NCI-H345 (cell line): ENCODE measurements around the gene KRABD2.
"Not testable (repeated sequence)": the region's sequence is repeated elsewhere in the genome, so short reads cannot be mapped to it uniquely, and the experiment has no call there.

ENCODE experiments used
- DNase-seq: peaks from one replicate; lab custom pipeline; 2025; lab: John Stamatoyannopoulos, UW

Gene KRABD2

DNA sequence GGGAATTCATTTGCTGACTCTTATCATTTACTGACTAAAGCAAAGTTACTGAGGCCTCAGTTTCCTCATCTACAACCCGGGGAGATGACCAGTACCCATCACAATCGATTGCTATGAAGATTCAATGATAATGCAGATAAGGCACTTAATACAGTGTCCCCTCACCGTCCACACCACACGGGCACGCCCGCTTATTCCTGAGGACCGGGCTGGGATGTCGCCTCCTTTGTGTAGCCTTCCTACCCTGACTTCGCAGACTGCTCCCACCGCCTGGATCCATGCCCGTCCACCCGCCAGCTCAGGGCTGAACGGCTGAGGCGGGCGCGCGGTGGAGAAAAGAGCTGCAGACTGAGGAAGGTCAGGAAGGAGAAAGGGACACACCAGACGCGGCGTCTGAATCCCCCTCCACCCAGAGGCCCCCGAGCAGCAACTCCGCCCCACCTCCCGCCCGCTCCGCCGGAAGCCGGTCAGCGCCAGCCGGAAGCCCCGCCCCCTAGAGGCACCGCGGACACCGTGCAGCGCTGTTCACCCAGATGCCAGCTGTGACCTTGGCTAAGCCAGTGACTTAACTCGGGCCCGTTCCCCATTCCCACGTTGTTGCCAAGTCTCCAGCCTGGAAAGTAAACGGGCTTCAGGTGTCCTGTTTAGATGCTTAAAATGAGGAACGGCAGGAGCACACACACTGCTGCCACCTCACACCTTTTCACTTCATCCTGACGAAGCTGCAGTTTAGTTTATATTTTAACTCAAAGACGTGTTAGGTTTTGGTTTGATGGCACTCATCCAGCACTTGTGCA lies at the start of gene KRABD2:
Gene KRABD2, minus strand, starts transcription at position 434 of the 797 bp plus-strand sequence.
- DNase-seq = peak; percentile 86

DNA sequence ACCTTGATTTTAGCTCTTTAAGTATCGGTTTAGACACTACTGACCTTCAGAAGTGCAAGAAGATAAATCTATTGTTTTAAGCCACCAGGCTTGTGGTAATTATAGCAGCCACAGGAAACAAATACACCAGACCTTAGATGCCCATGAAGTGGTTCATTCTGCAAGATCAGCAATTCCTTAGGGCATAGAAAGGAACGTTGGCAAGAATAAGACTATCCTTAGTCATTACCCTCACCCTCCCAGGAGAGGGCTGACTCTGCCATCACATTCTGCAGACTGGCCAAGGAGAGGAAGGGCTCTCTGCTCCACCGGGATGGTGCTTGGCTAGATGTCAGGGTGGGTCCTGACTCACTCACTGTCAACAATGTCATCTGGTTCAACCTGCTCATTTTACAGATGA lies 45.1 kb upstream of the KRABD2 start:
- no peak for DNase-seq

DNA sequence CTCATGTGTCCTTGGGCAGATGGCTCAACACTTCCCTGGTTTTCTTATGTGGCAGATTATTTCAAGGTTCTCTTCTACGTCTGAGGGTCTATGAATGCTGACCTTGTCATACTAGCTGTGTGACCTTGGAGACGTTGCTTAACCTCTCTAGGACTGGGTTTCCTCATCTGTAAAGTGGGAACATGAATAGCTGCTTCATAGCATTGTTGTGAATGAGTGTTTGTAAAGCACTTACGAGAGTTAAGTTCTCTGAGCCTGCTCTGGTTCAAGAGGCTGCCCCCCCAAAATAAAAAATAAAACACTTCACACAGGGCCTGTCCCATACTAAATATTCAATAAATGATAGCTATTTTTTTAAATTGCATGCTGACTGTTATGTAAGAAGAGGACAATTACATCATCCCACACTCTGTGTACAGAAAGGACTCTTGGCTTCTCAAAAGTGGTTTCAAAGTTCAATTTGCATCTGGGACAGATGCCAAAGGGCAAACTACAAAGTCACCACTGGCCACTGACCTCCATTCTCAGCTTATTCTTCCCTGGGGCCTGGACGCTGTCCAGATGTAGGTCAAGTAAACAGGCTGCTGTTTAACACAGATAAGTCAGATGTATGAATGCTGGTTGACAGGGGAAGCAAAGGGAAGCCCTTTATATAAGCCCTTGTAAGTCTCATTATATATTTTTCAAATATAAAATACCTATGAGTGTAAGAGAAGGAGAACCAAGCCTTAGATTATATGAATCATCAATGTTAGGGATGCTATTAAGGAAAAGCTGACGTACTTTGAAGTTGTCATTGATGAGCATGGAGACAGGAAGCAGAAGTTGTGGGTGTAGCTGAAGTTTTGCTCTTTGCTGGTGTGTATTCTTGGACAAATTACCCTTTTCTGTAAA lies 43.8 kb upstream of the KRABD2 start:
- no peak for DNase-seq

DNA sequence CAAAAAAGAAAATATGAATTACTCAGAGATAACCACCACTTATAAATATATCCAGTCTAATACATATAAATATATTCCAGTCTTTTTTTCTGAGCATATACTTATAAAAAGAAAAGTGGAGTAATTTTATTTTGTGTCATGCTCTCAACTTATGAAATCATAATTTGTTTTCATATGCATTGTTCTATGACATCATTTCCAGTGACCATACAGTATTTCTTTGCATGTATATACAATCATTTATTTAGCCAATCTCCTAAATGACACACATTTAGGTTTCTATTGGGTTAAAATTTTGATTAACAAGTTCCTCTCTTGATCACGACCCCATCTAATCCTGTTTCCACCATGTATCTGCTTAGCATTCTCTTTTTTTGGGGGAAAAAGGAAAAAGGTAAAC lies 42.8 kb upstream of the KRABD2 start:
- no peak for DNase-seq

DNA sequence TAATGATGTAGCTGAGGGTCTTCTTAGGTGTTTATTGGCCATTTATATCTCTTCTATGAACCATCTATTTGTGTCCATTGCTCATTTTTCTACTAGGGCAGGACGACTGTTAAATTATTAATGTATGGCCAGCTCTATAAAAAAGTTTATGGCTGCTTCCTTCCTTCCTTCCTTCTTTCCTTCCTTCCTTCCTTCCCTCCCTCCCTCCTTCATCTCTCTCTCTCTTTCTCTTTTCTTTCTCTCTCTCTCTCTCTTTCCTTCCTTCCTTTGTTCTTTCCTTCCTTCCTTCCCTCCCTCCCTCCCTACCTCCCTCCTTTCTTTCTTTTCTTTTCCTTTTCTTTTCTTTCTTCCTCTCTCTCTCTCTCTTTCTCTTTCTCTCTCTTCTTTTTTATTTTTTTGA lies 42.0 kb upstream of the KRABD2 start:
- no peak for DNase-seq

DNA sequence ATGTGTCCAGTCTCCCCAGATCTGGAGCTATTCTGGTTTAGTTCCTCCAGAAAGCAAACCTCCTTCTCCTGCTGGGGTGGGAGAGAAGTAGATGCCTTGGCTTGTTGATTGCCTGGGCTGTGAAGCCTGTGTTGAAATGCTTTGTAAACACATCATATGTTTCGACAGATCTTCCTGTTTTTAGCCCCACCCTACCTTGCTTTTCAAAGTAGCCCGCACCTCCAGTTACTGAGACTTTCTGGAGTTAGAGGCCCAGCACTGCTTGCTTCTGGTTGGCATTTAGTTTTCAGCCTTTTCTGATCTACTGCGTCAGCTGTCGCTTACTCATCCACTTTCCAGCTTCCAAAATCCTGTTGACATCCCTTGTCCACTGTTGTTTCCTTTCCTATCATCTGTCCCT lies 41.3 kb upstream of the KRABD2 start:
- DNase-seq = no peak

DNA sequence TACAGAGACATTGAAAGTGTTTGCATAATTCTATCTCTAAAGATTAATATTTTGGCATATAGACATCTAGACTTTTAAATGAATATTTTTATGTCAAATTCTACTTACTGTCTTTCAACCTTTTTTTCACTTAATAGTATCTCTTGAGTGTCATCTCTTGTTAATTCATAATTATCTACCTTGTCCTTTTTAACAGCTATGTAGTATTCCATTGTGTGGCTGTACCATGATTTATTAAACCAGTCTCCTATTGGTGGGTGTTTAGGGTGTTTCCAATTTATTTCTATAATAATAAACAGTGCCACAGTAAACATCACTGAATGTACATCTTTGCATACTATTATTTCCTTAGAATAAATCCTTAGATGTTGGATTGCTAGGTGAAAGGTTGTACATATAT lies 37.4 kb upstream of the KRABD2 start:
- no peak for DNase-seq

DNA sequence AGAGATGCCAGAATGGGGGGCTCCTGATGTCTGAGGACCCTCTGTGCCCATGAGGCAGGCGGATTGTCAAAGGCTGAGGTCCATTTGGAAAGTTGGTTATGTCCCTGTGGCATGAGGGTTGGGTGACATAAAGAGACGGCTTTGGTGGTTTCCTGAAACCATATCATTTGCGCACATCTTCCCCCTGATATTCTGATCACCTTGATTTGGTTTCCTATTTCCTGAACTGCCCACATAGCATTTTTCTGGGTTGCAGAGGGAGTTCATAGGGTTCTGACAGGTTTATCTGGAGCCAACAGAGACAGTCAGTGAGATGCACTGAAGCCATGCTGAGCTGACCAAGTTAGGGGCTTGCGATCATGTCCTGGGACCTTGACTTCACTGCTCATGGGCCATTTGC lies 36.8 kb upstream of the KRABD2 start:
- no peak for DNase-seq

DNA sequence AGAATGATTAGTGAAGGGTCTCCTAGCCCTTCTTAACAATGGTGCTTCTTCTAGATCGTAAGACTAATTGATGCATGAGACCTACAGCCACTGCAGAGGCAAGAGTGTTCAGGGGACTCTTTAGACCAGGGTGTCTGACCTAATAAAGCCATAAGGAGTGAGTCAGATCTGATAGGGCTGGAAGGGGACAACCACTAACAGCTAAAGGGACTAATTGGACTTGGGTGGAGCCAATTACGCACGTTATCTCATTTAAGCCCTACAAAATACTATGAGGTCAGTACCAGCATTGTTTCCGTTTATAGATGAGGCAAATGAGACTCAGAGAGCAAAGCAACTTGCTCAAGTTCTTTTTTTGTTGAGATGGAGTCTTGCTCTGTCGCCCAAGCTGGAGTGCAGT lies 35.6 kb upstream of the KRABD2 start:
- no peak for DNase-seq

DNA sequence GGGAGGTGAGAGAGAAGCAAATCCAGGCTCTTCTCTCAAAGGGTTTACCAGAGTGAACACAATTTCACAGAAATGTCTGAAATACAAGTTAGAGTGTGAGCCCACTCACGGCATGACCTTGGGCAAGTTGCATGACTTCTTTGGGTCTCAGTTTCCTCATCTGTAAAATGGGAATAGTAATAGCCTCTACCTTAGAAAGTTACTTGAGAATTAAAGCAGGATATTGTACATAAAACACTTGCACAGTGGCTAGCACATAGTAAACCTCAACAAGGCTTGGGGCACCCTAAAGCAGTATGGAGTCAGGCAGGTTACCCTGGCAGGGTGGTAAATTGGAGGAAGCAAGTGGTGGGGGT lies 34.4 kb upstream of the KRABD2 start:
- DNase-seq = no peak

DNA sequence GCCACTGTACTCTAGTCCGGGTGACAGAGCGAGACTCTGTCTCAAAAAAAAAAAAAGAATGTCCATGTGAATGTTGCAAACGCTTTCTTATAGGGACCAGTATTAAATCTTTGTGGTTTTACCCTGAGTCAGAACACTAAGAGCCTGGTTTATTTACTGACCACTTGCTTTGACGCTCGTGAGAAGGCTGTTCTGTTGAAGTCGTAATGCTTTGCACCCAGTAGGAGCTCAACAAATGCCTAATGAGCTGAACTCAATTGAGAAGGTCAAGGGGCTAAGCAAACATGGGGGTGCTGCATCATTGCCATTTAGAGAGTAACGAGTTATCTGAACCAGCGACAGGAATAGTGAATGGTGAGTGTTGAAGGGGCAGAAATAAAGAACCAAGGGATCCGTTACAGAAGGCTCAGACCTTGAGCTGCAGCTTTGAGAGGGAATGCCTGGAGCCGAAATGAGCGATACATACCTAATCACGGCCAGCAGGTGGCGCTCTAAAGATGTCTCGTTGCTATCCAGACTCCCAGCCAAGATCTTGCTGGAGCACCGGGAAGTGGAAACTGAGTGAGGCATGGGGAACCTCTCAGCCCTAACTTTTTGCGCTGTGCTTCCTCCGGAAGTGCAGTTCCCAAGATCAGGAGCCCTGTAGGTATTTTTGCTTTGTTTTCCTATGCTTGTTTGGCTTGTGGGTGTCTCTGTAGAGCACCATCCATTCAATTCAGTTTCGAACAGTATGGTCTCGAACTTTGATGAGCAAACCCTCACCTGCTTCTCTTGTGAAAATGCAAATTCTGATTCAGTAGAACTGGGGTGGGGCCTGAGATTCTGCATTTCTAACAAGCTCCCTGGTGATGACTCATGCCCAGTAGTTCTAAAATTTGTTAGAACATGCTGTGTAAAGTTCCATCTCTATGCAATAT lies 33.7 kb upstream of the KRABD2 start:
- DNase-seq = peak; percentile 80

DNA sequence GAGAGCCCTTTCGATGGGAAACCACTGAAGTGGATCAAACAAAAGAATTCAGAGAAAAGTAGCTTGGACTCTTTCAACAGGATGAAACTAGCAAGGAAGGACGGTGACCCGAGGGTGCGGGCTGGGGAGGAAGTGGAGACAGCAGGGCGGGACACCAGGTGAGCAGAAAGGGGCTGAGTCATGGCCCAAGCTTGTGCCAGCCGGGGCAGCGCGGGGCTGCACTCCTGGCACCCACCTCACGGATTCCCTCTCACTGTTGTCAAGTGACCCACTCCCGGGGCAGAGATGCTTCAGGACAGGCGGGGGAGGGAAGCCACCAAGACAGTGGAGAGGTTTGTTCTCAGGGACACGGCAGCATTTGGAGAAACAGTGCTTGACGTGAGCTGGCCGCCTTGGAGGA lies 31.9 kb upstream of the KRABD2 start:
- DNase-seq = no peak

DNA sequence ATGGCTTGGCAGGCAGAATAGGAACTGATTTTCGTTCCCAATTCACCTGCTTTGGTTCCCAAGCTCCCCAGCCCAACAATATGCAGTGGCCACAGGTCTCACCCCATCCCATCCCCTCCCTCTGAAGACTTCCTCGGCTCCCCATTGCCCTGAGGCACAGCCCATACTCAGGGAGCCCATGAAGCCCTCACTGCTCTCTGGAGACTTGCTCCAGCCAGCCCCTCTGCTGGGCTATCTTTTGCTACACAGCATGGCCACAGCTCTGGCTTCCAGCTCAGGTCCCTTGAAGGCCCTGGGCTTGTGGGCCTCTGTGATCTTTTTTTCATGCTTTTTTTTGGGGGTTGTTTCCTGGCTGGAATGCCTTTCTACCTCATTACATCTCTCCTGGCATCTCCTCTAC lies 29.7 kb upstream of the KRABD2 start:
- no peak for DNase-seq

DNA sequence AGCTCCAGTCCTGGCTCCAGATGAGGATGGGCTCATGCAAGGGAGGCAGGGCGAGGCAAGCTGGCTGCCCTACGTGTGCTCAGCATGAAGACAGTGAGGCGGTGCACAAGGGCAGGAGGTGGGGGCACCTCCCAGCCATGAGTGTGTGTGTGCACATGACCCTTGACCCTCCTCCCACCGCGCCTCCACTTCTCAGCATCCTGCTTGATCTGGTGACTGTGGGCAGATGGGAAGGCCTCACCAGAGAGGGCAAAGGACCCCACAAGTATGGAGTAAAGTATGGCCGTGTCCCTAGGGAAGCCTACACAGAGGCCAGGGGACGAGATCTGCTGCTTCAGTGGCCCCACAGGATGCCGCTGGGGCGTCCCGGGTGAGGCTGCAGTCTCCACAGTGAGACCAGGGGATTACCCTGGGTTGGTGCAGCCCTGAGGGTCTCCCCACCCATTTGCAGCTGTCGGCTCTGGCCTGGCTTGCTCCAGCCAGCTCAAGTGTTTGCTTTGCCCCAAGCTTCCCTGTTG lies 29.1 kb upstream of the KRABD2 start:
- no peak for DNase-seq

DNA sequence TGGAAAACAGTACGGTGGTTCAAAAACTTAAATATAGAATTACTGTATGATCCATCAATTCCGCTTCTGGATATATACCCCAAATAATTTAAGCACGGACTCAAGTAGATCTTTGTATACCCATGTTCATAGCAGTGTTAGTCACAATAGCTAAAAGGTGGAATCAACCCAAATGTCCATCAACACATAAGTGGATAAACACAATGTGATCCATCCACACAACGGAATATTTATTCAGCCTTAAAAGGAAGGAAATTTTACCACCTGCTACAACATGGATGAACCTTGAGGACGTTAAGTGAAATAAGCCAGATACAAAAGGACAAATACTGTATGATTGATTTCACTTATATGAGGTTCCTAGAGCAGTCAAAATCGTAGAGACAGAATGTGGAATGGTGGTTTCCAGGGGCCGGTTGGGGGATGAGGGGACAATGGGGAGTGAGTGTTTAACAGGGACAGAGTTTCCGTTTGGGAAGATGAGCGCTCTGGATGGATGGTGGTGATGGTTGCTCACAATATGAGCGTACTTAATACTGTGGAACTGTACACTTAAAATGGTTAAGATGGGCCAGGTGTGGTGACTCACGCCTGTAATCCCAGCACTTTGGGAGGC lies 26.5 kb upstream of the KRABD2 start:
- DNase-seq = no peak

DNA sequence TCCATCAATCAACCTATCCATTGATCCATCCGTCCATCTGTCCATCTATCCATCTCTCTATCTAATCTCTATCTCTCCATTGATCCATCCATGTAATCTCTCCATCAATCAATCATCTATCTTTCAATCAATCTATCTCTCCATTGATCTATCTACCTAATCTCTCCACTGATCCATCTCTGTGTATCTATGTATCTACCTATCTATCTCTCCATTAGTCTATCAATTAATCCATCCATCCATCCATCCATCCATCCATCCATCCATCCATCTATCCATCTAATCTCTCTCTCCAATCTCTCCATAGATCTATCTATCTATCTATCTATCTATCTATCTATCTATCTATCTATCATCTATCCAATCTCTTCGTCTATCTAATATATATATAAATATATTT lies 24.6 kb upstream of the KRABD2 start:
- no peak for DNase-seq

DNA sequence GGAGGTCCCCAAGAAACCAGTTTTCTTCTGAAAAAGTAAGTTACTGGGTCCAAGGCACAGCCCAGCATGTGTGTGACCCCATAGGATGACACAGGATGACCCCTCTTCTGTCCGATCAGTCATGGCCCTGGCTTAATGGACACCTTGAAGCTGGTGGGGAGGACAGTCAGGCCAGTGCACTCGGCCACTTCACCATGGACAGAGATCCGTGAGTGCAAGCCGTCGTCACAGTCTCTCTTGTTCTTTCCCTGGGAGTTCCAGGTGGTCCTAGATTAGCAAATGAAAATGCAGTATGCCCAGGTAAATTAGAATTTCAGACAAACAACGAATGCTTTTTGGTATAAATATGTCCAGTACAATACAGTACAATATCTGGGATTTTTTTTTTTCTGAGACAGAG lies 22.5 kb upstream of the KRABD2 start:
- DNase-seq = no peak

DNA sequence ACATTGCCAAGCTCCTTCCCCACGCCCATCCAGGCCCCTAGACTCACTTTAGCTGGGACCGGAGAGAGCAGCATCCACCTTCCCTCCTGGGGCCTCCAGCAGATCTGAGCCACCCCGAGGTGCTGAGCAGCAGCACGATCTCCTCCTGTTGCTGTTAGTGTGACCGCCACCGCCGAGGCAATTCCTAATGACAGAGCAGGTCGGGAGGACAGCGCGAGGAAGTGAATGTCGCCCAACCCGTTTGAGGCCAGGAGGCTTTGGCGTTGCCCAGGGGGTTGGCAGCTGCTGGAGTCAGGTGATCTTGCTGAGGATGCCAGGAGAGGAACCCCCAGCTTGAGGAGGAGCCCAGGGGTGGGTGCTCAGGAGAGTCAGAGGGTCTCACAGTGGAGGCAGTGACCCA lies 21.1 kb upstream of the KRABD2 start, which contains the start of gene RNF222:
Gene RNF222, minus strand, starts transcription at position 192 of the 400 bp plus-strand sequence. CDS start 4,366 bp downstream, outside the sequence.
- no peak for DNase-seq

DNA sequence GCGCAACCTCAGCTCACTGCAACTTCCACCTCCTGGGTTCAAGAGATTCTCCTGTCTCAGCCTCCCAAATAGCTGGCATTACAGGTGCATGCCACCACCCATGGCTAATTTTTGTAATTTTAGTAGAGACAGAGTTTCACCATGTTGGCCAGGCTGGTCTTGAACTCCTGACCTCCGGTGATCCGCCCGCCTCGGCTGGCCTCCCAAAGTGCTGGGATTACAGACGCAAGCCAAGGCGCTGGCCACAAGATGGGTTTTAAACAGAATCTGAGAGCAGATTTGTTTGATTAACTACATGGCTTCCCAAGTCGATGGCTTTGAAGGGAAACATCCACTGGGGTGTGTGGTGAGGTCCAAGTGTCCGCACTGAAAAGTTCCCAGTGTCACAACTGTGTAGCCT lies 18.0 kb upstream of the KRABD2 start:
- DNase-seq = not testable (repeated sequence)

DNA sequence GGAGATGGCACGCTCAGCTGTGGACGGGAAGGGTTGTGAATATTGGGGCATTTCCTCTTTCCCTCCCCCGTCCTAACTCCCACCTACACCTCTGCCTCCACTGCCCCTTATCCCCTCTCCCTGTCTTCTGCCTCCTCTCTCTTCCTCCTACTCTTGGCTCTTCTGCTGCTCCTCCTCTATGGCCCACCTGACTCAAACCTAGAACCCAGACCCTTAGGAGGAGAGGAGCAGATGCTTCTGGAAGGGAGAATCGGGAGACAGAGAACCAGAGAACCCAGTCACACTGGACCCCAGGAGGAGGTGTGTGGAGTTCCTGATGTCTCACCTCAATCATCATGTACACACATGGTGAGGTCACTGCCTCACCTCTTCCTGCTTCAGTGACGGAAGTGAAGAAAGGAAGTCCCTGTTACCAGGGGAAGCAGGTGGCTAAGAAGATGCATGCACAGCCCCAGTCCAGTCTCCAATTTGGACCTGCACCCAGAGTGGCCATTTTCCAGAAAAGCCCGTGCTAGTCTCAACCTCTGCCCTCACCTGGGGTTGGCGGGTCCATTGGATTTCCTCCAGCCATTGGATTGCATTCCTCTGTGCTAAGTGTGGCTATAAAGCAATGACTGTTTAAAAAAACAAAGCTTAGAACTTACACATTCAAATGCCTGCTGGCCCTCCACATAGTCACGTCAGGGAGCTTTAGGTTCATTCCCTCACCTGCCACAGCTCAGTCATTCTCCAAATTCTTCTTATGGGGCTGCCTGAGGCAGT lies 17.1 kb upstream of the KRABD2 start:
- no peak for DNase-seq
